ENCODE measurements around the gene ZC4H2. TPM values are rescaled to one million over a fixed set of nuclear protein-coding genes. Genes with fewer than 3 reads are reported as not detected.

Gene ZC4H2
- total RNA-seq, 1 donor = 4.7 TPM

- no peak for TF ChIP-seq CTCF (IDR thresholded peaks at IDR 0.05; ENCODE audit: insufficient read depth, low read depth, low read length)
- DNase-seq (ENCODE audit: low read depth) = no peak
- no peak overlapping the region for H3K4me3 ChIP-seq (ENCODE audit: low read depth, low read length)
These were observed 1.6 kb upstream of the ZC4H2 start for GRCh38 chrX:64977830-64978229.

GRCh38 chrX:64977051-64977450 lies 801 bp upstream of the ZC4H2 start:
- TF ChIP-seq CTCF (IDR thresholded peaks at IDR 0.05; ENCODE audit: insufficient read depth, low read depth, low read length) = no peak
- DNase-seq (ENCODE audit: low read depth) = no peak
- H3K4me3 ChIP-seq (ENCODE audit: low read depth, low read length) = no peak overlapping the region

- peak overlapping the region; percentile 40 for H3K4me3 ChIP-seq (ENCODE audit: low read depth, low read length)
- TF ChIP-seq CTCF (IDR thresholded peaks at IDR 0.05; ENCODE audit: insufficient read depth, low read depth, low read length) = no peak
- no peak for DNase-seq (ENCODE audit: low read depth)
These were observed 407 bp upstream of the ZC4H2 start for GRCh38 chrX:64976673-64977040.

- no peak for TF ChIP-seq CTCF (IDR thresholded peaks at IDR 0.05; ENCODE audit: insufficient read depth, low read depth, low read length)
- no peak for DNase-seq (ENCODE audit: low read depth)
These were observed 759 bp downstream of the ZC4H2 start for GRCh38 chrX:64975491-64975890.

GRCh38 chrX:64925480-64925879 lies 50.8 kb downstream of the ZC4H2 start:
- no peak for DNase-seq (ENCODE audit: low read depth)
- H3K4me3 ChIP-seq (ENCODE audit: low read depth, low read length) = no peak overlapping the region
- no peak for TF ChIP-seq CTCF (IDR thresholded peaks at IDR 0.05; ENCODE audit: insufficient read depth, low read depth, low read length)

More at GRCh38 chrX:64975491-64975890, 759 bp downstream of the ZC4H2 start:
- H3K4me3 ChIP-seq (ENCODE audit: low read depth, low read length) = peak overlapping the region; percentile 52

GRCh38 chrX:64908121-64908520 lies 68.1 kb downstream of the ZC4H2 start:
- TF ChIP-seq CTCF (IDR thresholded peaks at IDR 0.05; ENCODE audit: insufficient read depth, low read depth, low read length) = no peak
- no peak overlapping the region for H3K4me3 ChIP-seq (ENCODE audit: low read depth, low read length)
- no peak for DNase-seq (ENCODE audit: low read depth)

- DNase-seq (ENCODE audit: low read depth) = no peak
- H3K4me3 ChIP-seq (ENCODE audit: low read depth, low read length) = no peak overlapping the region
- peak; percentile 22 for TF ChIP-seq CTCF (IDR thresholded peaks at IDR 0.05; ENCODE audit: insufficient read depth, low read depth, low read length)
These were observed 81.7 kb downstream of the ZC4H2 start for GRCh38 chrX:64894454-64895038.

Data from fibroblast of villous mesenchyme (primary cell).